Measurements from ENCODE around the gene KRT71. TPM values are rescaled to one million over a fixed set of nuclear protein-coding genes. Genes with fewer than 3 reads are reported as not detected.

KRT71 gene
- total RNA-seq, 2 experiments from 2014 or later = not detected

- no peaks in the 10 kb centered on the region for H3K9me3 ChIP-seq (ENCODE audit: low read length)
- no TSS peak for BruUV-seq (replicated peaks)
- no peaks in the 10 kb centered on the region for H3K9me2 ChIP-seq (ENCODE audit: insufficient read depth, low read length)
- ChIA-PET POLR2A (no interaction called here), CTCF (ENCODE audit: unreplicated experiment) (no interaction called here)
- intact Hi-C loops (cut with micrococcal nuclease; ENCODE audit: unreplicated experiment) = no loop called here
- DNase-seq (ENCODE audit: low spot score) = no peak
- H3K27ac ChIP-seq (ENCODE audit: low read depth, low read length, poor library complexity, severe bottlenecking) = no peak overlapping the region
- H3K4me1 ChIP-seq (ENCODE audit: insufficient read depth, low read length, poor library complexity, severe bottlenecking) = no peaks in the 10 kb centered on the region
- no peaks in the 10 kb centered on the region for H3K79me2 ChIP-seq (ENCODE audit: insufficient read depth, low read depth, low read length)
- H3K4me3 ChIP-seq (ENCODE audit: low read depth, low read length, poor library complexity, severe bottlenecking) = no peak overlapping the region
- no peaks in the 10 kb centered on the region for H3K36me3 ChIP-seq (ENCODE audit: insufficient read depth, low read length)
- no peak overlapping the region for H3K4me2 ChIP-seq (ENCODE audit: low read length)
- no peaks in the 10 kb centered on the region for H4K20me1 ChIP-seq (ENCODE audit: insufficient read depth, low read length)
- TF ChIP-seq EZH2phosphoT487 (IDR thresholded peaks at IDR 0.05; ENCODE audit: borderline replicate concordance, low read depth, low read length) (no peak), CTCF (conservative IDR thresholded peaks at IDR 0.05; ENCODE audit: low read length) (no peak)
- no peak overlapping the region for H2AFZ ChIP-seq (ENCODE audit: low read length)
Measured at GRCh38 chr12:52564582-52564981, 11.6 kb upstream of the KRT71 start.

GRCh38 chr12:52561880-52562449 is 9.0 kb upstream of the KRT71 start:
- no peak for TF ChIP-seq EZH2phosphoT487 (IDR thresholded peaks at IDR 0.05; ENCODE audit: borderline replicate concordance, low read depth, low read length)
- 0 out of 2 replicates have a peak, but pooled peaks have one; percentile 18 for TF ChIP-seq CTCF (conservative IDR thresholded peaks at IDR 0.05; ENCODE audit: low read length)
- intact Hi-C loops (cut with micrococcal nuclease; ENCODE audit: unreplicated experiment) = no loop called here
- Histone ChIP-seq H3K4me3 (ENCODE audit: low read depth, low read length, poor library complexity, severe bottlenecking) (no peak overlapping the region), H2AFZ (ENCODE audit: low read length) (no peak overlapping the region), H3K4me1 (ENCODE audit: insufficient read depth, low read length, poor library complexity, severe bottlenecking) (no peaks in the 10 kb centered on the region), H3K79me2 (ENCODE audit: insufficient read depth, low read depth, low read length) (no peaks in the 10 kb centered on the region), H3K27ac (ENCODE audit: low read depth, low read length, poor library complexity, severe bottlenecking) (no peak overlapping the region), H3K4me2 (ENCODE audit: low read length) (no peak overlapping the region), H4K20me1 (ENCODE audit: insufficient read depth, low read length) (no peaks in the 10 kb centered on the region), H3K36me3 (ENCODE audit: insufficient read depth, low read length) (no peaks in the 10 kb centered on the region), H3K9me3 (ENCODE audit: low read length) (no peaks in the 10 kb centered on the region), H3K9me2 (ENCODE audit: insufficient read depth, low read length) (no peaks in the 10 kb centered on the region)
- ChIA-PET POLR2A (no interaction called here), CTCF (ENCODE audit: unreplicated experiment) (no interaction called here)
- no TSS peak for BruUV-seq (replicated peaks)
- DNase-seq (ENCODE audit: low spot score) = no peak

GRCh38 chr12:52559979-52560378 is 7.0 kb upstream of the KRT71 start:
- Histone ChIP-seq H4K20me1 (ENCODE audit: insufficient read depth, low read length) (no peaks in the 10 kb centered on the region), H3K27ac (ENCODE audit: low read depth, low read length, poor library complexity, severe bottlenecking) (no peak overlapping the region), H2AFZ (ENCODE audit: low read length) (no peak overlapping the region), H3K36me3 (ENCODE audit: insufficient read depth, low read length) (no peaks in the 10 kb centered on the region), H3K4me3 (ENCODE audit: low read depth, low read length, poor library complexity, severe bottlenecking) (no peak overlapping the region), H3K4me1 (ENCODE audit: insufficient read depth, low read length, poor library complexity, severe bottlenecking) (no peaks in the 10 kb centered on the region), H3K79me2 (ENCODE audit: insufficient read depth, low read depth, low read length) (no peaks in the 10 kb centered on the region), H3K9me3 (ENCODE audit: low read length) (no peaks in the 10 kb centered on the region), H3K9me2 (ENCODE audit: insufficient read depth, low read length) (no peaks in the 10 kb centered on the region), H3K4me2 (ENCODE audit: low read length) (no peak overlapping the region)
- ChIA-PET POLR2A (no interaction called here), CTCF (ENCODE audit: unreplicated experiment) (no interaction called here)
- TF ChIP-seq EZH2phosphoT487 (IDR thresholded peaks at IDR 0.05; ENCODE audit: borderline replicate concordance, low read depth, low read length) = no peak
- intact Hi-C loops (cut with micrococcal nuclease; ENCODE audit: unreplicated experiment) = no loop called here
- BruUV-seq (replicated peaks) = no TSS peak
- no peak for DNase-seq (ENCODE audit: low spot score)
